Activated CD4-positive, alpha-beta T cell treated with anti-CD3 and anti-CD28 coated beads for 24 hours (primary cell): ENCODE data around the gene HADH.
A peak's percentile ranks its signal among the peaks of the same experiment; 100 is the strongest.
"Not testable (repeated sequence)": the region's sequence is repeated elsewhere in the genome, so short reads cannot be mapped to it uniquely, and the experiment has no call there.

Experiments used
- DNase-seq, 2 donors: peaks; one replicate each; pipeline ENCODE4 v3.0.0-alpha.2; 2020; ENCODE audit warnings: low read depth in 2 of 2

The HADH gene

GRCh38 chr4:107989537-107990386 lies at the start of gene HADH:
Gene HADH (plus strand): TSS chr4:107989889. CDS start chr4:107989933, 44 bp downstream.
- peak; percentile 88 to 89 for DNase-seq

DNA sequence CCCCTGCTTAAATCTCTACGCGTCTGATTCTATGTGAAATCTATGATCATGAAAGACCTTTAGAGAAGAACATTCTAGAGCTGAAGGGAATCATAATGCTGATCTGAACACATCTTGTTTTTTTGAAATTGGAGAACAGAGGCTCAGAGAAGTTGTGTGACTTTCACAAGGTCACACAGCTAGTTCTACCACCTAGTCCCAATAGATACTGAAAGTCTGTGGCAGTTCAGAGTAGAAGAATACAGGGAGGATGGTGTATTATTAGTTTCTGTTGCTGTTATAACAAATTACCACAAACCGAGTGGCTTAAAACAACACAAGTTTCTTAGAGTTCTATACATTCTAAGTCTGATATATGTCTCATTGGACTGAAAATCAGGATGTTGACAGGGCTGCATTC lies 43.9 kb upstream of the HADH start:
- DNase-seq = no peak

DNA sequence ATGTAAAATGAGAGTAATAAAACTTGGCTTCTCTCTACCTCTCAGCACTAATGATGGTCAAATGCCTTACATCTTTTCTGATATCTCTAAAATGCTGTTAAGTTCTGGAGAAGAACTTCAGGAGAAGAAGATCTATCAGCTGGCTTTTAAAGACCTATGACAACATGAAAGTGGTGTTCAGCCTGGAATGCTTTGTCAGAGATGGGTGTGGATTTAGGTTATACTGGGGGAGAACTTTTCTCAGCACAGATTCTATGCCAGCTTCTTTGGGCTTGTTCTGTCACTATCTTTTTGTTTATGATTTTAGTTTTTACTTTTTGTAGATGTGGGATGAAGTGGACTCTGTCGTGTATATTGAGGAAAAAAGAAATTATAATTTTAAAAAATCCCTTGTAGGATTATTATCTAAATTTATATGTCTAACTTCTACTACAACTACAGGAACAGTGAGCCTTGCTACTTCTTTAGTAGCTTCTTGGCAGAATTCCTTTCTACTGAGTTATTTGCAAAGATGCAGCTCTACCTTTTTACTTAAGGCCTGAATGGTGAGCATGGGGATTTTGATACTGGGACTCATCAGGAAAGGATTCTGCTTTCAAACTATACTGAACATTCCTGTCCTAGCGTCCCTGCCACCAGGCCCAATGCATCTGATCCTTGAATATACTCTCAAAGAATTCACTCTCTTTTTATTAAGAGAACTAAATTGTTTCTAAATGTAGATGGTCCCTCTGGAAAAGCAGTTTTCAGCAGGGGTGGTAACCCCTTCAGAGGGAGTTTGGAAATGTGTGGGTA lies 38.7 kb upstream of the HADH start:
- DNase-seq = no peak

- DNase-seq = no peak
These were observed 38.1 kb upstream of the HADH start for GRCh38 chr4:107951551-107951950.

DNA sequence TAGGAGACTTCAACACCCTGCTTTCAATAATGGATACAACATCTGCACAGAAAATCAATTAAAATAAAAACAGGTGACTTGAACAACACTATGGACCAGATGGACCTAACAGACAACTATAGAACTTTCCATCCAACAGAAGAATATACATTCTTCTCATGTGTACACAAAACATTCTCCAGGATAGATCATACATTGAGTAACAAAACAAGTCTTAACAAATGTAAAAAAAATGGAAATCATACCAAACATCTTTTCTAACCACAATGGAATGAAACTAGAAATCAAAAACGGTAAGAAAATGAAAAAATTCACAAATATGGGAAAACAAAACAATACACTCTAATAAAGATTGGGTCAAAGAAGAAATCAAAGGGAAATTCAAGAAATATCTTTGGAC lies 33.7 kb upstream of the HADH start:
- no peak for DNase-seq

DNA sequence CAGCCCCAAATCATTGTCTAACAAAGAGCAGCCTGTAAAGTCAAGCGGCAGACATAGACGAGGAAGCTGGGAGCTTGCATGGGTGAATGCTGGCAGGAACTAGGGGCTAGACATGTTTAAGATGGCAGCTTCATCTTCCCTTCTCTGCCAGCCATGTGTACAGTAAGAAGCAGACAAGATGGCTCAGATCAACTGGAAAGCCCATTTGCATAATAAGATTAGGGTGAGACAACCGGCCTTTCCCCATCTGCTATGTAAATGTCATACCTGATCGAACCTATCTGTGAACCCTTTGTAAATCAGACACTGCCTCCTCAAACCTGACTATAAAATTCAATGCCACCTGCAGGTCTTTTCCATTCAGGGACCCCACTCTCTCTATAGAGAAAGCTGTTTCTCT lies 22.8 kb upstream of the HADH start:
- no peak for DNase-seq

DNA sequence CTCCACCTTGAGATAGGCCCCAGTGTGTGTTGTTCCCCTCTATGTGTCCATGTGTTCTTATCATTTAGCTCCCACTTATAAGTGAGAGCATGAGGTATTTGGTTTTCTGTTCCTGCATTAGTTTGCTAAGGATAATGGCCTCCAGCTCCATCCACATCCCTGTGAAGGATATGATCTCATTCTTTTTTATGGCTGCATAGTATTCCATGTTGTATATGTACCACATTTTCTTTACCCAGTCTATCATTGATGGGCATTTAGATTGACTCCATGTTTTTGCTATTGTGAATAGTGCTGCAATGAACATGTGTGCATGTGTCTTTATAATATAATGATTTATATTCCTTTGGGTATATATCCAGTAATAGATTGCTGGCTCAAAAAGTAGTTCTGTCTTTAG lies 22.2 kb upstream of the HADH start:
- not testable (repeated sequence) for DNase-seq

GRCh38 chr4:107967921-107968320 lies 21.8 kb upstream of the HADH start:
- not testable (repeated sequence) for DNase-seq

DNA sequence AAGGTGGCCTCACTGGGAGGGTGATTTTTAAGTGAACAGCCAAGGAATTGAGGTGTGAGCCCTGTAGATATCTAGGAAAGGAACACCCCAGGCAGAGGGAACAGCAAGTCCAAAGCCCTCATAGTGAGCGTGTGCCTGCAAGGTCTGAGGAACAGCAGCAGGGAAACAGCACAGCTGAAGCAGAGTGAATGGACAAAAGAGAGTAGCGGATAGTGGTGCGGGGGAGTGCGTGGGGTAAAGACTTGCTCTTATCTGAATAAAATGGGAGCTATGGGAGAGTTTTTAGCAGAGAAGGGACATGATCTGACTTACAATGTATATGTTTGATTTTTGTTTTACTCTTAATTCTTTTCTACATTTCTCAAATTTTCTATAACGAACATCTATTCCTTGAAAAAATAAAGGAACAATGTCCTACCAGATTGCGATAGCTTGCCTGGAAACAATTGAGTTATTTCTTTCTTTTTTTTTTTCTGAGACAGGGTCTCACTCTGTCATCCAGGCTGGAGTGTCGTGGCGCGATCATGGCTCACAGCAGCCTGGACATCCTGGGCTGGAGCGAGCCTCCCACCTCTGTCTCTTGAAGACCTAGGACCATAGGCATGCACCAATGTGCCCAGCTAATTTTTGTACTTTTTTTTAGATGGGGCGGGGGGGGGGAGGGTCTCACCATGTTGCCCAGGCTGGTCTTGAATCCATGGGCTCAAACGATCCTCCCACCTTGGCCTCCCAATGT lies 19.5 kb upstream of the HADH start:
- no peak for DNase-seq

DNA sequence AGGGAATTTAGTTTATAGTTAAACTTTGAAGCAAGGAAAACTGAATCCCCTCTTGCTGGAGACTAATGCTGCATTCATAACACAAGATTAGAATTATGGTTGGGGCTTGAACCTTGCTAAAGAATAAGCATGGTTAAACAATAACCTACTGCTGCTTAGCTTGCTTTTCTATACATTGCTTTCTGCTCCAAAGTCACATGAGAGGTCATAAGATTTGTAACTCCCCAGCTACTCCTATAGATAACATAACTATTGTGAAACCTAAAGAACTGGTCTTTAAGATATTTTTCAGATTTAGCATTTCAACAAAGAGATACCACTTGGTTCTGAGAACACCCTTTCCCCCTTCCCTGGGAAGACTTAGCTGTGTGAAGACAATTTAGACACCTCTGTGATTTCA lies 17.1 kb upstream of the HADH start:
- no peak for DNase-seq

DNA sequence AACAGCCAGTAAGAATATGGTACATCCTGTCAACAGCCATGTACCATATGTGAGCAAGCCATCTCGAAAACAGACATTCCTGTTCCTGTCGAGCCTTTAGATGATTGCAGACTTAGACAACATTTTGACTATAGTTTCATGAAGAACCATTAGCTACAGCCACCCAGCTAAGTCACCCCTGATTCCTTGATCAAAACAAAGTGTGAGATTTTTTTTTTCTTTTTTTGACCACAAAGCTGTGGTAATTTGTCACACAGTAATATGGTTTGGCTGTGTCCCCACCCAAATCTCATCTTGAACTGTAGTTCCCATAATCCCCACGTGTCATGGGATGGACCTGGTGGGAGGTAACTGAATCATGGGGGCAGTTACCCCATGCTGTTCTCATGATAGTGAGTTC lies 15.2 kb upstream of the HADH start:
- no peak for DNase-seq

DNA sequence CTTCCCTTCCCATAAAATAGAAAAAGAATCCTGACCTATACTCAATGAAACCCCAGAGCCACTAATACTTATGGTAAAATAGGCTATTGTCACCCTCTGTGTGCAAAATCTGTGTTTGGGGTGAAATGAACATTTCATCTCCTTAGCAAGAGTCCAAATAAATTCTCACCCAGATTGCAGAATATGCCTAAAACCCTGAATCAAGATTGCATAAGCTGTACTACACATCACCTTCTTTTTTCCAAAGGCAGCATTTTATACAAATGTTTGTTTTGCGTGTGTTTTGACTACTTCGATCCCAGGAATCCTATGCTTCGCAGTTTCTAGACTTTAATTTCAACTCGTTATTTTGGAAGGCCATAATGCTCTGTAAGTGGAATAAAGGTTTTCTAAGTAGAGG lies 12.2 kb upstream of the HADH start:
- DNase-seq = no peak

- DNase-seq = no peak
These were observed 11.6 kb upstream of the HADH start for GRCh38 chr4:107977966-107978705.

DNA sequence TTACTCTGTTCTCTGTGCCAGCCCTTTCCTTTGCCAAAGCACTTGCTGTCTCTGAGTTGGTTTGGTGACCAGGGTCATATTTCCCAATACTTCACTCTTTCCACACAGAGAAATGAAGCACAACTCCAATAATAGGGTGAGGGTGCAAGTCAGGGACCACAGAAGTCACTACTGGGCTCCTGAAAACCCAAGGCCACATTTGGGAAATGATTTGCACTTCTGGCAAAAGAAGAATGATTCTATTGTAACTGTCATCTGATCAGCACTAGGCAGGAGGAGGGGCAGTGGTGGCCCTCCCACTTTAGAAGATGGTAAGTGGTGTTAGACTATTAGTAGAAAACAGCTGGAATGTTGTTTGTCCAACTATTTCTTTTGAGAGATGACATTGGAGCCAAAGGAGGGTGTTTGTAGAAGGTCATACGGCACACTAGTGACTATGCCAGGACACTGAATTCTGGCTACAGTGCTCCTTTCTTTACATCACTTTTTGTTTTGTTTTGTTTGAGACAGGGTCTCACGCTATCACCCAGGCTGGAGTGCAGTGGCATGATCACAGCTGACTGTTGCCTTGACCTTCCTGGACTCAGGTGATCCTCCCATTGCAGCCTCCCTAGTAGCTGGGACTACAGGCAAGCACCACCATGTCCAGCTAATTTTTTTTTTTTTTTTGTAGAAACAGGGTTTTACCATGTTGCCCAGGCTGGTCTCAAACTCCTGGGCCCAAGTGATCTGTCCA lies 10.8 kb upstream of the HADH start:
- no peak for DNase-seq

DNA sequence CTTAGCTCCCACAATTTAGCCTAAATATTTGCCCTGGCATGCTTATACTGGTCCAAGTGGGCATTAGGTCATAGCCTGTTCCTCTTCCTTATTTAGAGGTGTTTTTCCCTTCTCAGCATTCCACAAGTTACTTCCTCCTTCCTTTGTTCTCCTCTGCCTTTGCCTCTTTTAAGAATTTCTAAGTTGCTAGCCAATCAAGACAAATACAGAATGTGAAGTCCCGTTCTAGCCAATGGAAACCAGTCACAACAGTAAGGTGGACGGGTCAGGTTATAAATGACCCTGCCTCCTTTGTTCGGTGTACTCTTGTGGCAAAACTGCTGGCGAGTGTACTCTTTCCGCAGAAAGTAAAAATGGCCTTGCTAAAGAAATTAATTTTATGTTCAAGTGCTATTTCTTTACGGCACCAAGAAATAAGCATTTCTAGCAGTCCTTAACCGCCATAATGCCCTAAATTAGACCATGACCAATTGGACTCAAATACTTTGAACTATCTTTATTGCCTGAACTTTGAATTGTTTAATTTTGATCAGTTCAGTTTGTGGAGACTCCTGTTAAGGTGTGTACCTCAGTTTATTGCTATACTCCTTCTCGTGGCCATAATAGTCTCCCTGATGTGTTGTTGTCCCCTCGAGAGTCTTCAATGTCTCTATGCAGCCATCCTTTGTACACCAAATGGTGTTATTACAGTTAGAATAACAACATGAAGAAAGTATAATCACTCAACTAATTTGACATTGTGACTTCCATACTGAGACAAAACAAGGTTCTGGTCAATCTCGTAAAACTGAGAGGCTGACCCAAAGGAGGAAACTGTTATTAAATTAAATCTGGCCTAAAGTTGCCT lies 1.6 kb upstream of the HADH start:
- no peak for DNase-seq

- DNase-seq = no peak
These were observed 990 bp upstream of the HADH start for GRCh38 chr4:107988763-107989035.

DNA sequence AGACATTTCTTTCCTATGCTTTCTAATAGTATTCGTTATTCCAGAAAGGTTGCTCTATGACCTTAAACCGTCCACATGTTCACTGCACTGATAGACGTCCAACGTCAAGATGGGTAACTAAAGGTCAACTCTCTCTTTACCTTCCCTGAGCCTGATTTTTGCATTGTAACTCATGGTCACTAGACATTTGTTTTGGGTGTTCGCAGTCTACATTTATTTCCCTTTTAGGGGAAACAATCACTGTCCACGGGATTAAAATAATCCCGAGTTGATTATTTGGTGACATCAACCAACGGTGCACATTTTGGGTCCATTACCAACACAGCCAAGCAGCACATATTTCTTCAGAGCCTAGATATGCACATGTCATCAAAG lies 540 bp upstream of the HADH start:
- no peak for DNase-seq

GRCh38 chr4:107991945-107992630 lies 2.4 kb downstream of the HADH start:
- DNase-seq = no peak

DNA sequence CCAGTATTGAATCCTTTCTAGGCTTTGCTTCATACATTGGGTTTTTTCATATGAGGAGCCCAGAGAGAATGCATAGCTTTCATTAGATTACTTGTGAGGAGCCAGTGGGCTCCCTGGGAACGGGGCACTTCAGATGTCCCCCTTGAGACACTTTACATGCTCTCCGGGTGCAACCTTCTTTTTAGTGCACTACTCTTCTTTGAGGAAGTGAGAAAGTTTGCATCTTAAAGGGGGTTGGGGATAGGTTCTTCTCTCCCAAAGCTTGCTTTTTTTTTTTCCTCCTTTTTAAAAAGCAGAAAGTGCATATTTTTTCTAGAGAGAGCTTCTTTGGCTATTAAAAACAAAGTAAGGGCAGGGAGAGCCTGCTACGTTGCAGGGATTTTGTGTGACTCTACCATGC lies 4.3 kb downstream of the HADH start:
- DNase-seq = no peak

- no peak for DNase-seq
These were observed 5.2 kb downstream of the HADH start for GRCh38 chr4:107994894-107995293.
